ENCODE data around the gene KIF14.
"Not testable (repeated sequence)": the region's sequence is repeated elsewhere in the genome, so short reads cannot be mapped to it uniquely, and the experiment has no call there.

The KIF14 gene

DNA sequence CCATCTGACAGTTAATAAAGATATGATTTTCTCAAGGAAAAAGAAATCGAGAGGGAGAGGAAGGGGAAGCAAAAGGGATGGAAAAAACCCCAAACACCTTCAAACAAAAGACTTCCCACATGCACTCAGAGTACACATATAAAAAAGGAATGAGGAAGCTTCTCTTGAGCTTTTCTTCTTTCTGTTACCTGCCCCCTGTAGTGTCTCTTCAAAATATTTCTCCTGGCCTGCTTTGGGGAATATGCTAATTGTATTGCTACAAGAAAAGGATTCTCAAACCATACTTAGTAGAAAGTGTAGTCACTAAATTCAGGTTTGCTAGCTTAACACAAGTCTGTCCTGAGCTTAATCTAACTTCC lies 58.7 kb downstream of the KIF14 start:
- no peaks in the 10 kb centered on the region for H3K9me3 ChIP-seq (ENCODE audit: control insufficient read depth, insufficient read depth, low read length)
- H3K9ac ChIP-seq (ENCODE audit: low read depth, low read length), result no peak overlapping the region
- H3K4me1 ChIP-seq (ENCODE audit: control insufficient read depth, insufficient read depth, low read length), result peaks cover 15% of the 10 kb centered on the region
- H3K27me3 ChIP-seq (ENCODE audit: control insufficient read depth, insufficient read depth, low read length), result no peaks in the 10 kb centered on the region
- H3K36me3 ChIP-seq (ENCODE audit: control insufficient read depth, insufficient read depth, low read length), result peaks cover 11% of the 10 kb centered on the region
- H3K4me3 ChIP-seq (ENCODE audit: low read depth, low read length), result no peak overlapping the region

DNA sequence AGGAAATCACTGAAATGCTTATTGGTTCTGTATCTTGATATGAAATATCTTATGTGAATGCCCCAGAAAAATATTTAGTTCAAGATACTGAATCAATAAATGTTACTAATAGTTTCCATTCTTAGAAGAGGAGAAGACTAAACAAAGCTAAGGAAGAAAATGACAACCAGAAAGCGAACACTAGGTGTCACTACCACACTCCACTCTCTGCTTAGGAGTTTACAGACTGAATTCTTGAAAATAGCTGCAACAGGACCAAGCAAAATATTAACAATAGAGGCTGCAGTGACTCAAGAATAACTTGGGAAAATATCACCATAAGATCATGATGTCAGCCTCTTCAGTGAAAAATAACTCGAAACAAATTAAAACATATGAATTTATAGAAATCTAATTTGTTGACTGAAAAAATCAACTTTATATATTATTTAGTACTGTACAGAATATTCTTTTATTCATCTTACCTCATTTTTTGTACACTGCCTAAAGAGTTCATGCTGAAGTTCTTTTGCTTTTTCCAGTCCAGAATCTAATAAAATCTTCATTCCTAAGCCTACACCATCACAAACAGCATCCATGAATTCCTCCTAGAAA lies 61.6 kb downstream of the KIF14 start:
- Histone ChIP-seq H3K9ac (ENCODE audit: low read depth, low read length) (no peak overlapping the region), H3K4me3 (ENCODE audit: low read depth, low read length) (no peak overlapping the region), H3K9me3 (ENCODE audit: control insufficient read depth, insufficient read depth, low read length) (no peaks in the 10 kb centered on the region), H3K27me3 (ENCODE audit: control insufficient read depth, insufficient read depth, low read length) (no peaks in the 10 kb centered on the region), H3K4me1 (ENCODE audit: control insufficient read depth, insufficient read depth, low read length) (peaks cover 15% of the 10 kb centered on the region), H3K36me3 (ENCODE audit: control insufficient read depth, insufficient read depth, low read length) (peaks cover 4% of the 10 kb centered on the region)

DNA sequence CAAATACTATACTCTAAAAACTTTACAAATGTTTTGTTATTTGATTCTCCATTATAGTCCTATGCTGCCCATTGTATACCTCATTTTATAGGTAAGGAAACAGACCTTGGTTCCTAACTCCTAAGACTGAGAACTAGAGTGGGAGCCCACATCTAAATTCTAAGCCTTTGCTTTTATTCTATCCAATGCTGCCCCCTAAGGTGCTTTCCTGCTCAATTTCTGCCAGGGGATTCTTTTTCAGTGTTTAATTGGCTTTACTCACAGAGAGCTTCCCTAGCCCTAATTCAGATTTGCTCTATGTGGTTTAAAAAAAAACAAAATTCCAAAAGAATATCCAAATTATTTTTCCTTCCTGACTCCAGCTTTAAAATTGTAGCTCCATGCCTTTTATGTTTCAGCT lies 64.5 kb downstream of the KIF14 start:
- no peaks in the 10 kb centered on the region for H3K27me3 ChIP-seq (ENCODE audit: control insufficient read depth, insufficient read depth, low read length)
- H3K4me1 ChIP-seq (ENCODE audit: control insufficient read depth, insufficient read depth, low read length), result no peaks in the 10 kb centered on the region
- H3K9ac ChIP-seq (ENCODE audit: low read depth, low read length), result no peak overlapping the region
- H3K36me3 ChIP-seq (ENCODE audit: control insufficient read depth, insufficient read depth, low read length), result peaks cover 4% of the 10 kb centered on the region
- H3K4me3 ChIP-seq (ENCODE audit: low read depth, low read length), result no peak overlapping the region
- H3K9me3 ChIP-seq (ENCODE audit: control insufficient read depth, insufficient read depth, low read length), result no peaks in the 10 kb centered on the region

DNA sequence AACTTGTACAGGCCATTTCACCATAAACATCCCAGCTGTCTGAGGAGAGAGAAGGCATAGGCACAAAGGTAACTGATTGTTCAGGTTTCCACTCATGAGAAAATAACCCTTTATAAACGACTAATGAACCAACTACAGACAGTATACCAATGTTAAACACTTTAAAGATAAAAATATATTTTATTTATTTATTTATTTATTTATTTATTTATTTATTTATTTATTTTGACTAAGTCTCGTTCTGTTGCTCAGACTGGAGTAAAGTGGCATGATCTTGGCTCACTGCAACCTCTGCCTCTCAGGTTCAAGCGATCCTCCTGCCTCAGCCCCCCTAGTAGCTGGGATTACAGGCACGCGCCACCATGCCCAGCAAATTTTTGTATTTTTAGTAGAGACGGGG lies 67.8 kb downstream of the KIF14 start:
- not testable (repeated sequence) for H3K4me3 ChIP-seq (ENCODE audit: low read depth, low read length); H3K9me3 ChIP-seq (ENCODE audit: control insufficient read depth, insufficient read depth, low read length); H3K4me1 ChIP-seq (ENCODE audit: control insufficient read depth, insufficient read depth, low read length); H3K9ac ChIP-seq (ENCODE audit: low read depth, low read length); H3K27me3 ChIP-seq (ENCODE audit: control insufficient read depth, insufficient read depth, low read length); H3K36me3 ChIP-seq (ENCODE audit: control insufficient read depth, insufficient read depth, low read length)

DNA sequence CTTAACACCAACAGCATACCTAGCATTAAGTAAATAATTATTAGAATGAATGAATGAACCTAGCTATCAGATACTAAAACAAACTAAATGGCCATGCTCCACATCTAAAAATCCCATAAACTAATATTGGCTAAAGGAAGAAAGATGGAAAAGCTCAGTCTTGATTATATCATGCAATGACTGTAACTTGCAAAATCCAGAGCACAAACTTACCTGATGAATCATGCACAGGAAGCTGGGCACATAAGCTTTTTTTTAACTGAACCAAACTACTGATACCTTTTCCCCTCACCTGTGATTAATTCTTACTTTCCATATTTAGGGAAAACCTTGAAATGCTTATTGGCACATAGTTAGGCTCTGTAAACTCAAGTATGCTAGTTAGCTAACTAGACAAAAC lies 70.2 kb downstream of the KIF14 start:
- no peak overlapping the region for H3K4me3 ChIP-seq (ENCODE audit: low read depth, low read length)
- no peaks in the 10 kb centered on the region for H3K27me3 ChIP-seq (ENCODE audit: control insufficient read depth, insufficient read depth, low read length)
- no peak overlapping the region for H3K9ac ChIP-seq (ENCODE audit: low read depth, low read length)
- H3K36me3 ChIP-seq (ENCODE audit: control insufficient read depth, insufficient read depth, low read length), result no peaks in the 10 kb centered on the region
- H3K9me3 ChIP-seq (ENCODE audit: control insufficient read depth, insufficient read depth, low read length), result no peaks in the 10 kb centered on the region
- no peaks in the 10 kb centered on the region for H3K4me1 ChIP-seq (ENCODE audit: control insufficient read depth, insufficient read depth, low read length)

DNA sequence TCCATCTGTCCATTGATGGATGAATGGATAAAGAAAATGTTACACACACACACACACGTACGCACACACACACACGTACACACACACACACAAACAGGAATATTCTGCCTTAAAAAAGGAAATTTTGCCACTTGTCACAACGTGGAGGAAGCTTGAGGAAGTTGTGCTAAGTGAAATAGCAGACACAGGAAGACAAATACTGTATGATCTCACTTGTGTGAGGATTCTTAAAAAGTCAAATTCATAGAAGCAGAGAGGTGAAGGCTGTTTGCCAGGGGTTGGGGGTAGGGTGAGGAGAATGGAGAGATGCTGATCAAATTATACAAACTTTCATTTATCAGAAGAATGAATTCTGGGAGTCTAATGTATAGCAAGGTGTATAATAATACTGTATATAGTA lies 73.2 kb downstream of the KIF14 start:
- Histone ChIP-seq H3K9me3 (ENCODE audit: control insufficient read depth, insufficient read depth, low read length) (no peaks in the 10 kb centered on the region), H3K4me1 (ENCODE audit: control insufficient read depth, insufficient read depth, low read length) (no peaks in the 10 kb centered on the region), H3K36me3 (ENCODE audit: control insufficient read depth, insufficient read depth, low read length) (no peaks in the 10 kb centered on the region), H3K27me3 (ENCODE audit: control insufficient read depth, insufficient read depth, low read length) (no peaks in the 10 kb centered on the region), H3K4me3 (ENCODE audit: low read depth, low read length) (no peak overlapping the region), H3K9ac (ENCODE audit: low read depth, low read length) (no peak overlapping the region)

DNA sequence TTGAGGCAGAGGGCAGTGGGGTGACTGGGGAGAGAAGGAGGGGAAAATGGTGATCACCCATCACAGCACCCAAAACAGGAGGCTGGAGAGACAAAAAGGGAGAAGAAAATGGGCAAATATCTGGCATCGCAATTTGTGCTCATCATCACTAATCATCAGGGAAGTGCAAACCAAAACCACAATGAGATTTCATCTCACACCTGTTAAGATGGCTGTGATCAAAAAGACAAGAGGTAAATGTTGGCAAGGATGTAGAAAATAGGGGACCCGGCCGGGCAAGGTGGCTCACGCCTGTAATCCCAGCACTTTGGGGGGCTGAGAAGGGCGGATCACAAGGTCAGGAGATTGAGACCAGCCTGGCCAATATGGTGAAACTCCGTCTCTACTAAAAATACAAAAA lies 74.0 kb downstream of the KIF14 start:
- Histone ChIP-seq H3K9me3 (ENCODE audit: control insufficient read depth, insufficient read depth, low read length) (no peaks in the 10 kb centered on the region), H3K36me3 (ENCODE audit: control insufficient read depth, insufficient read depth, low read length) (no peaks in the 10 kb centered on the region), H3K9ac (ENCODE audit: low read depth, low read length) (no peak overlapping the region), H3K4me3 (ENCODE audit: low read depth, low read length) (no peak overlapping the region), H3K4me1 (ENCODE audit: control insufficient read depth, insufficient read depth, low read length) (no peaks in the 10 kb centered on the region), H3K27me3 (ENCODE audit: control insufficient read depth, insufficient read depth, low read length) (no peaks in the 10 kb centered on the region)

DNA sequence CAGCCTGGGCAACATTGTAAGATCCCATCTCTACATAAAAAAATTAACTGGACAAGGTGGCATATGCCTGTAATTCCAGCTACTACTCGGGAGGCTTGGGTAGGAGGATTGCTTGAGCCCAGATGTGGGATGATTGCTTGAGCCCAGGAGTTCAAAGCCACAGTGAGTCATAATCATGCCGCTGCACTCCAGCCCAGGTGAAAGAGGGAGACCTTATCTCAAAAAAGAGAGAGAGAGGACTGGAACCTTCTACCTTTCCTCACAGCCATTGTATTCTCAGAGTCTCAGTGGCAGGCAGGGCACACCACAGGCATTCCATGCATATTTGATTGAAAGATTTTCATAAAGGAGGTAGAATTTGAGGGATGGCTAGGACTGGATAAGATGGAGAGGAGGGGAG lies 78.4 kb downstream of the KIF14 start:
- Histone ChIP-seq H3K4me1 (ENCODE audit: control insufficient read depth, insufficient read depth, low read length) (no peaks in the 10 kb centered on the region), H3K27me3 (ENCODE audit: control insufficient read depth, insufficient read depth, low read length) (no peaks in the 10 kb centered on the region)

DNA sequence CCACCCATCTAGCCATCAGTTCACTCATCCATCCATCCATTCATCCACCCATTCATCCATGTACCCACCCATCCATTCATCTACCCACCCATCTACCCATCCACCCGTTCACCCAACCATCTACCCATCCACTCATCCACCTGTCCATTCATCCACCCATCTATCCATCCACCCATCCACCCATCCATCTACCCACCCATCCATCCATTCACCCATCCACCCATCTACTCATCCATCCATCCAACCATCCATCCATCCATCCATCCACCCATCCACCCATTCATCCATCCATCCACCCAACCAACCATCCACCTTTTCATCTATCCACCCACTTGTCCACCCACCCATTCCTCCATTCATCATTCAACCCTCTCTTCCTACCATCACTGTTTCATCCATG lies 80.3 kb downstream of the KIF14 start:
- Histone ChIP-seq H3K4me3 (ENCODE audit: low read depth, low read length) (no peak overlapping the region), H3K9me3 (ENCODE audit: control insufficient read depth, insufficient read depth, low read length) (no peaks in the 10 kb centered on the region), H3K9ac (ENCODE audit: low read depth, low read length) (no peak overlapping the region), H3K4me1 (ENCODE audit: control insufficient read depth, insufficient read depth, low read length) (no peaks in the 10 kb centered on the region), H3K27me3 (ENCODE audit: control insufficient read depth, insufficient read depth, low read length) (no peaks in the 10 kb centered on the region), H3K36me3 (ENCODE audit: control insufficient read depth, insufficient read depth, low read length) (no peaks in the 10 kb centered on the region)

More for the DNA sequence above, 78.4 kb downstream of the KIF14 start:
- Histone ChIP-seq H3K9ac (ENCODE audit: low read depth, low read length) (no peak overlapping the region), H3K36me3 (ENCODE audit: control insufficient read depth, insufficient read depth, low read length) (no peaks in the 10 kb centered on the region), H3K4me3 (ENCODE audit: low read depth, low read length) (no peak overlapping the region), H3K9me3 (ENCODE audit: control insufficient read depth, insufficient read depth, low read length) (no peaks in the 10 kb centered on the region)

DNA sequence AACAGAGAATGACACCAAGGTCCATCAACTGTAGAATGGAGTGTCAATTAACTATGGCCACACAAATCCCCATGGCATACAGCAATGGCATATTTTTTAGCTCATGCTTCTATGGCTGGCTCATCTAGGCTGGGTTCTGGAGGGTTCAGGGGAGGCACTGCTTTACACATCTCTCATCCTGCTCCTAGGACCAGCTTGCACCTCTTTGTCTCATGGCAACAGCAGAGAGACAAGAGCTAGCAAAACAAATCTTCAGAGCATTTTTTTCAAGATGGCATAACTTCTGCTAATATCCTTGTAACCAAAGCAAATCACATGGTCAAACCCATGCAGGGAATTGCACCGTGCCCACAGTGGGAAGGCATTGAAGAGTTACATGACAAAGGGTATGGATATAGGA lies 82.4 kb downstream of the KIF14 start:
- no peaks in the 10 kb centered on the region for H3K4me1 ChIP-seq (ENCODE audit: control insufficient read depth, insufficient read depth, low read length)
- no peak overlapping the region for H3K9ac ChIP-seq (ENCODE audit: low read depth, low read length)
- H3K36me3 ChIP-seq (ENCODE audit: control insufficient read depth, insufficient read depth, low read length), result no peaks in the 10 kb centered on the region
- no peaks in the 10 kb centered on the region for H3K27me3 ChIP-seq (ENCODE audit: control insufficient read depth, insufficient read depth, low read length)
- no peaks in the 10 kb centered on the region for H3K9me3 ChIP-seq (ENCODE audit: control insufficient read depth, insufficient read depth, low read length)
- no peak overlapping the region for H3K4me3 ChIP-seq (ENCODE audit: low read depth, low read length)

DNA sequence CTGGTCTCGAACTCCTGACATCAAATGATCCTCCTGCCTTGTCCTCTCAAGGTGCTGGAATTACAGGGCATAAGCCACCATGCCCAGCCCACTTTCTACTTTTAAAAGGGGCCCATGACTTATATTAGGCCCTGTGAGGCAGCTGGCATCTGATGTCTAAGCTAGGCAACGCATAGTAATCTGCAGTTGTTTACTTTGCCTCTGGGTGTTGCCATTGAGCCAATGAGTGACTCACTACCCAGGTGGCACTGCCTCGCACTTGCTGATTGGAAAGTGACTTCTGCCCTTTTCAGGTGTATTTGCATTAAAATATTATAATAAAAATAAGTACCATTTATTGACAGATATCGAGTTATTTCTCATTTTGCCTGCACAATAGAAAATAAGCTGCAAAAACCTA lies 84.9 kb downstream of the KIF14 start:
- Histone ChIP-seq H3K9ac (ENCODE audit: low read depth, low read length) (no peak overlapping the region), H3K27me3 (ENCODE audit: control insufficient read depth, insufficient read depth, low read length) (no peaks in the 10 kb centered on the region), H3K4me3 (ENCODE audit: low read depth, low read length) (no peak overlapping the region), H3K36me3 (ENCODE audit: control insufficient read depth, insufficient read depth, low read length) (no peaks in the 10 kb centered on the region), H3K4me1 (ENCODE audit: control insufficient read depth, insufficient read depth, low read length) (no peaks in the 10 kb centered on the region), H3K9me3 (ENCODE audit: control insufficient read depth, insufficient read depth, low read length) (no peaks in the 10 kb centered on the region)

DNA sequence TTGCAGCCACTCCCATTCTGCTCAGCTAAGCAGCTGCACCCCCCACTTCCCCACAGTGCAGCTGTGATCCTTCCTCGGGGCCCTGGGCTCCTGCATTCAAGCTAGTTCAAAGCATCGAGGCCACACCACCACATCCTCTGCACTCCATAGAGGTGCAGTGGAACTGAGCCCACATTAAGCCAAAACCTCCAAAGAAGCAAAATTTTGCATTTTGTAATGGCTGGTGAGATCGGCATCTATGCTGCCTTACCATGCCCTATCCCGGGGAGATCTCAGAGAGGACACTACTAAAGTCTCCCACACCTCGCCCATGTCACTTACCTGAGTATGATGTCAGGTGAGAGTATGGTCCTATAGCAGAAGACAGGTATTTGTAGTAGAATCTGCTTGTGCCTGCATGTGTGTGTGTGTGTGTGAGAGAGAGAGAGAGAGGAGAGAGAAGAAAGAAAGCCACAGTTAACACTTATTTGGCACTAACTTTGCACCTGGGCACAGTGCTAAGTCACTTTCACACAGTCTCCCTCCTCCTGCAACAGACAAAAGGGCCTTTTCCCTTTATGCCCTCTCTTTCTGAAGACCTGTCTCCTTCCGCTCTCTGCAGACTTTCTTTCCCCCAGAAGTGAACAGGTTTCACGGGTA lies 89.8 kb downstream of the KIF14 start:
- Histone ChIP-seq H3K4me3 (ENCODE audit: low read depth, low read length) (no peak overlapping the region), H3K9ac (ENCODE audit: low read depth, low read length) (no peak overlapping the region), H3K4me1 (ENCODE audit: control insufficient read depth, insufficient read depth, low read length) (no peaks in the 10 kb centered on the region), H3K36me3 (ENCODE audit: control insufficient read depth, insufficient read depth, low read length) (no peaks in the 10 kb centered on the region), H3K27me3 (ENCODE audit: control insufficient read depth, insufficient read depth, low read length) (no peaks in the 10 kb centered on the region), H3K9me3 (ENCODE audit: control insufficient read depth, insufficient read depth, low read length) (no peaks in the 10 kb centered on the region)

All from iPS-15b (cell line).